MV-4-11 (cell line): ENCODE results near the gene IQSEC1.
"Not testable (repeated sequence)": the region's sequence is repeated elsewhere in the genome, so short reads cannot be mapped to it uniquely, and the experiment has no call there.

Source experiments
- DNase-seq: peaks from one replicate; lab custom pipeline; 2025; lab: John Stamatoyannopoulos, UW

The IQSEC1 gene

DNA sequence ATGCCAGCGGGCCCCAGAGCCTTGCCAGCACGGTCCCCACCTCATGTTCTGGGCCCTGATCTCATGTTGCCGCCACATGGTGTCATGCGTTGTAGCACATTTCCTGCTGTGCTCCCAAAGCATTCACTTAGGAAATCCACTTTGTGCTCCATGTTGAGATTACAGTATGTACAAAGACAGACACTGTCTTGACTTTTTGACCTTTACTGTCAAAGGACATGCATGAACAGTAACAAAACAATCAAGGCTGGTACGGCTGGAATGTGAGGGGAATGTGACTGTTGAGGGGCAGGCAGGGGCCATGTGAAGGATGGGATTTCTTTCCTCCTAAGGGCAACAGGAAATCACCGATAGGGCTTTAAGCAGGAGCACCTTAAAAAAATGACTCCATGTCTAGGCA lies 178.6 kb downstream of the IQSEC1 start:
- DNase-seq = no peak

DNA sequence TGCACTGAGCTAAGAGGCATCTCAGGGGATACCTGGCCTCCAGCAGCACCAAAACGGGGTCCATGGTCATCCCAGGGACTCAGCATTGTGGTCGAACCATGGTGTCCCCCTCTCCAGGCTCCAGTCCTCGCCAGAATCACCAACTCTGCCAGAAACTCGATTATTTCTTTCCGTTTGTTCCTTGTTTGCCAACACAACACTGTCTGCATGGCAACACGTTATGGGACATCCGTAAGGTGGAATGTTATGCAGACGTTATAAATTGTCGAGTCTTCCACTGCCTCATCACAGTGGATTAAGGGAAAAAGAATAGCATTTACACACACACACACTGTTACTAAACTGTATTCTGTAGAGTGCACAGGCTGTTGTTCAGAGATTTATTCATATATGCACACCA lies 179.4 kb downstream of the IQSEC1 start:
- DNase-seq = no peak

- no peak for DNase-seq
Observed at GRCh38 chr3:12893247-12893646, 180.0 kb downstream of the IQSEC1 start.

GRCh38 chr3:12892840-12893189 lies 180.4 kb downstream of the IQSEC1 start:
- no peak for DNase-seq

- peak; percentile 46 for DNase-seq
Observed at GRCh38 chr3:12891985-12892839, 181.0 kb downstream of the IQSEC1 start.

- DNase-seq = no peak
Observed at GRCh38 chr3:12891391-12891984, 181.7 kb downstream of the IQSEC1 start.

DNA sequence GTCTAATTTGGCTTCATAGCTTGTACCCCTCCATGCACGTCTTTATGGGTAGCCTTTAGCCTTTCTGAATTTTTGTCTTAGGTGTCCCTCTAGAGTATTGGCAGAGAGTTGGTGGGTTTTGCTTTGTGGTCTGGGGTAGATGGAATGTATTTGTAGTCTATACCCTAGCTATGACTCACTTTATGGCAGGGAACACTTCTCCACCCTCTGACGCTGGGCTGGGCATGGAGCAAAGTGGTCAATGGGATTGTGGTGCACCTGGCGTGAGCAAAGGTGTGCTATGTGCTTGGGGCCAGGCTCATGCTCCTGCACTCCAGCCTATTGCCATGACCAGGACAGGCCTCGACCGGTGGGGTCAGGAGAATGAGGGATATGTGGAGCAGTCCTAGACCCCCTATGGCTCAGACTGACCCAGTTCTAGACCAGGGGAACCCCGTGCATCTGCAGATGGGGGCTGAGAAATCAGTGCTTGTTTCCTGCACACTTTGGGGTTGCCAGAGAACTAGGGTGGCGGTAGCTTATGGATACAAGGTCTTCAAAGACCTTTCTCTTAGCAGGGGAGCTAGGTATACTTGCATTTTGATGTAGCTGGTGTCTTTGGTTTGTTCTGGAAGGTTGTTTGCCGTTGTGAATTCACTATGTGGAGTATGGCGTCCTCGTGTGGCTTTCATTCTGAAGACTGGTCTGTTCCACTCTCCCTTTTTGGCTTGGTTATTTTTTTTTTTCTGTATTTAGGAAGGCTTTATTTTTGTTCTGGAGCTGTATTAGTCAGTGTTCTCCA lies 182.4 kb downstream of the IQSEC1 start:
- no peak for DNase-seq

DNA sequence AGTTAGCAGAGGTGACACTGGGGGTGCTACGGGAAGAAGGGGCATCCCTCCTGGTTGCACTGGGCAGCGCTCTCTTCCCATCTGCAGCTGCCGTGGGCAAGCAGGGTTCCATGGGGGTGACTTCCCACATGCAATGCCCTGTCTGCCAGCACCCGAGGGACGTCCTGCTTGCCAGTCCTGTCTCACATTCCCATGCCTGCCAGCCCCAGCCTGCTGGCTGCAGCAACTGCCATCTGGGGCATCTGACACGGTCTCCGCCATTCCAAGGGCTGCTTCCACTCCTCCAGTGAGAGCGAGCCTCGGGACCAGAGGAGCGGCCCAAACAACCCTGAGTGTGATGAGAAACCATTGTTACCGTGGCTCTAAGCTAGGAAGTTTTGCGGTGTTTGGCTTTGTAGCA lies 186.5 kb downstream of the IQSEC1 start:
- DNase-seq = no peak

DNA sequence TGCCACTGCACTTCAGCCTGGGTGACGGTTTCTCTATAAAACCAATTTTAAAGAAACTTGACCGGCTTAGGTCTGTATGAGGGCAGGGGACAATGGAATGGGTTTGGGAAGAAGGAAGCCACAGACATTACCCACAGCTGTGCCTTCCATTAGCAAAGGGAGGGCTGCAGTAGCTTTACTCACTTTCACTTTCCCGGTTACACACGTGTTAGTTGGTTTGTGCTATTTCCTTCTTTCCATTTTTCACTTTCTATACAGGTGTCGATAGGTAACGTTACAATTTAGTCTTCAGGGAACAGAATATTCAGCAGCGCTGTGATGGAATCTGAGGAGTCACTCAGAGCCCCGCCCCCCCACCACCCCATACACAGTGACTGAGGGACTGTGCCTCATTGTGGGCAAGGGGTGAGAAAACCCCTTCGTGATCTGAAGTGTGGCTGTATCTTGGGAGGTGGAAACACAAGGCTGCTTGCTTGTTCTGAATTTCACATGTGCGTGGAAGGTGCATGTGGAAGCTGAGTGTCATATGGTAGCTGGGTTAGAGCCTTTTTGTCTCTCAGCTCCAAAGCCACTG lies 187.0 kb downstream of the IQSEC1 start:
- DNase-seq = peak; percentile 19

- DNase-seq = no peak
Observed at GRCh38 chr3:12885583-12885930, 187.7 kb downstream of the IQSEC1 start.

GRCh38 chr3:12884790-12885582 lies 188.2 kb downstream of the IQSEC1 start:
- DNase-seq = peak; percentile 53

GRCh38 chr3:12884186-12884680 lies 189.0 kb downstream of the IQSEC1 start:
- peak; percentile 2 for DNase-seq

DNA sequence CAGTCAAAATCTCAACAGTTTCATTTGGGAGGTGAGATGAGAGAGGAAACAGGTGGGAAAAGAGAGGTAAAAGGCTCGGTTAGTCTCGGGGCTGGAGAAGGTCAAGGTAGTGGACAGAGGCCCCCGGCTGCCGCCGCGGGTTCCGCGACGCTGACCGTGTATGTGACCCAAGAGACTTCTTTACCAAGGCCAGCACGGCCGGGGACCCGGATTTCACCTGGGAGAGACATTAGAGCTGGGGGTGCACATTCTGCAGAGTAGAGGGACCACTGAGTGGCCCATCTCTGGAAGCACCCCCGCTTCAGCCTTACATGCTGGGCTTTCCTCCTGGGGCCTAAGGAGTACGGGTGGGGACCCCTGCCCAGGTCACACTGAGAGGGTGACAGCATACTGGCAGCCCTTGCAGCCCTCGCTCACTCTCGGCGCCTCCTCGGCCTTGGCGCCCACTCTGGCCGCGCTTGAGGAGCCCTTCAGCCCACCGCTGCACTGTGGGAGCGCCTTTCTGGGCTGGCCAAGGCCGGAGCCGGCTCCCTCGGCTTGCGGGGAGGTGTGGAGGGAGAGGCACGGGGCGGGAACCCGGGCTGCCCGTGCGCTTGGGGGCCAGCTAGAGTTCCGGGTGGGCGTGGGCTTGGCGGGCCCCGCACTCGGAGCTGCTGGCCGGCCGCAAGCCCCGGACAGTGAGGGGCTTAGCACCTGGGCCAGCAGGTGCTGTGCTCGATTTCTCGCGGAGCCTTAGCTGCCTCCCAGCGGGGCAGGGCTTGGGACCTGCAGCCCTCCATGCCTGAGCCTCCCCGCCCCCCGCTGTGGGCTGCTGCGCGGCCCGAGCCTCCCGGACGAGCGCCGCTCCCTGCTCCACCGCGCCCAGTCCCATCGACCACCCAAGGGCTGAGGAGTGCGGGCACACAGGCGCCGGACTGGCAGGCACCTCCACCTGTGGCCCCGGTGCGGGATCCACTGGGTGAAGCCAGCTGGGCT lies 190.6 kb downstream of the IQSEC1 start:
- DNase-seq = no peak

- DNase-seq = not testable (repeated sequence)
Observed at GRCh38 chr3:12881858-12882257, 191.4 kb downstream of the IQSEC1 start.

- peak; percentile 32 for DNase-seq
Observed at GRCh38 chr3:12879191-12879815, 193.9 kb downstream of the IQSEC1 start.

DNA sequence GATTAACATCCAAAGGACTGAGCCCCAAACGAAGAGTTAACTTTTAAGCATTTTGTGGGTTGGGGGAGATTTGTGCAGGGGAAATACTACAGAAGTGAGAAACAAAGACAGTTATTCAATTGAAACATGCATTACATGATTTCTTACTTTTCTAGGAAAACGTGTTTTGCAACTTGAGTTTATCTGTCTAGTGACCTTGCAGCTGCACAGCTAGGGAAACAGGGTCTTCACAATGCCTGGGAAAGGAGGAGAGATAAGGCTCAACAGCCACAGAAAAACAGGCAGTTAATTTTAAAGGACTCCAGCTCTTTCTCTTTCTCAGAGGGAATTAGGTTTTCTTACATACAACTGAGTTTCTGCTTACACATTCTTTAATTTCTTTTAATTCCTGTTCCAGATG lies 194.5 kb downstream of the IQSEC1 start:
- peak; percentile 42 for DNase-seq

GRCh38 chr3:12878141-12878574 lies 195.1 kb downstream of the IQSEC1 start:
- no peak for DNase-seq

DNA sequence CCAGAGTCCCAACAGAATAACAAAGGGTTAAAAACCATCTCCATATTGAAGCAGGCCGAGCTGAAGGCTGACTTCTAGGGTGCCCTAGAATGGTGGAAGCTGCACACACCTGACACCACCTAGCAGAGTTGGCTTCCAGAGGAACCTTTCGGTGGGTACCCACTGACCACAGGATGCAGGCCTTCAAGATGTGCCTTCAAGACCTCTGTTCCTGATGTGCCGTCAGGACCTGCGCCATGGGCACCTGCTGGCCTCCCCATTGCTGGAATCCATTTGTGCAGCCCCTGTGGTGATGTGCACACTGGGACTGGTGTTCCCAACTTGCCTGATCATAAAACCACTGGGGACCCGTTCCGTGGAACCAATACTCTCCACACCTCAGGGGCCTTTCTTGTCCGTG lies 196.2 kb downstream of the IQSEC1 start:
- DNase-seq = no peak

- no peak for DNase-seq
Observed at GRCh38 chr3:12875857-12876836, 197.1 kb downstream of the IQSEC1 start.
